ENCODE results near the gene ESR2.

GRCh38 chr14:64060199-64060545 is 234.0 kb downstream of the ESR2 start:
- TF ChIP-seq POLR2A (IDR thresholded peaks at IDR 0.05; ENCODE audit: low read length) (no peak), GATA1 (IDR thresholded peaks at IDR 0.05; ENCODE audit: low read depth, low read length) (no peak)

All from erythroblast (primary cell).